ENCODE results near the gene CENPB.
"Not testable (repeated sequence)": the region's sequence is repeated elsewhere in the genome, so short reads cannot be mapped to it uniquely, and the experiment has no call there.

Gene CENPB

GRCh38 chr20:3786665-3787323, at the start of gene CENPB:
Gene CENPB (minus strand): TSS chr20:3786740. CDS start chr20:3786483, 257 bp downstream.
- DNase-seq (ENCODE audit: low spot score) = peak; percentile 91

- no peak for DNase-seq (ENCODE audit: low spot score)
Measured at GRCh38 chr20:3836132-3836531, 49.6 kb upstream of the CENPB start.

- not testable (repeated sequence) for DNase-seq (ENCODE audit: low spot score)
Measured at GRCh38 chr20:3829891-3830290, 43.4 kb upstream of the CENPB start.

GRCh38 chr20:3828798-3829197, 42.3 kb upstream of the CENPB start:
- DNase-seq (ENCODE audit: low spot score) = no peak

- no peak for DNase-seq (ENCODE audit: low spot score)
Measured at GRCh38 chr20:3826420-3826819, 39.9 kb upstream of the CENPB start.

- no peak for DNase-seq (ENCODE audit: low spot score)
Measured at GRCh38 chr20:3825526-3825925, 39.0 kb upstream of the CENPB start.

- no peak for DNase-seq (ENCODE audit: low spot score)
Measured at GRCh38 chr20:3823881-3824280, 37.3 kb upstream of the CENPB start.

- DNase-seq (ENCODE audit: low spot score) = no peak
Measured at GRCh38 chr20:3821996-3822395, 35.5 kb upstream of the CENPB start.

GRCh38 chr20:3820901-3821727, 34.6 kb upstream of the CENPB start:
- DNase-seq (ENCODE audit: low spot score) = no peak

- peak; percentile 98 for DNase-seq (ENCODE audit: low spot score)
Measured at GRCh38 chr20:3820048-3820900, 33.7 kb upstream of the CENPB start, which contains the start of gene AP5S1. Gene AP5S1 (plus strand): TSS chr20:3820547. CDS start chr20:3822118, 1,571 bp downstream.

GRCh38 chr20:3819411-3820047, 33.0 kb upstream of the CENPB start:
- no peak for DNase-seq (ENCODE audit: low spot score)

GRCh38 chr20:3818155-3819151, 31.9 kb upstream of the CENPB start:
- DNase-seq (ENCODE audit: low spot score) = peak; percentile 84

GRCh38 chr20:3815703-3816315, 29.3 kb upstream of the CENPB start:
- DNase-seq (ENCODE audit: low spot score) = no peak

- DNase-seq (ENCODE audit: low spot score) = no peak
Measured at GRCh38 chr20:3814928-3815495, 28.5 kb upstream of the CENPB start.

GRCh38 chr20:3813848-3814581, 27.5 kb upstream of the CENPB start:
- no peak for DNase-seq (ENCODE audit: low spot score)

- DNase-seq (ENCODE audit: low spot score) = no peak
Measured at GRCh38 chr20:3812975-3813847, 26.7 kb upstream of the CENPB start.

GRCh38 chr20:3812259-3812681, 25.7 kb upstream of the CENPB start:
- DNase-seq (ENCODE audit: low spot score) = no peak
